K562 (cell line): Measurements from ENCODE around the gene LMX1B. TPM values are rescaled to one million over a fixed set of nuclear protein-coding genes. Genes with fewer than 3 reads are reported as not detected.

Source experiments
- ATAC-seq: fragments of 200-7000 bp; cut with Tn5 transposase; 3 replicates; pipeline ENCODE4 v1.9.1; 2020; ENCODE audit warnings: moderate library complexity
- BruUV-seq: library from RNA; stranded (reverse); fragments of 400-500 nt; replicated peaks from 2 replicates; lab custom pipeline; 2021; lab: Mats Ljungman, UMichigan
- CTCF ChIA-PET: fragments of 300-600 bp; formaldehyde crosslinking; extraction: SDS; loops from one replicate; lab custom pipeline; 2021; ENCODE audit warnings: low intra/inter-chr PET ratio; lab: Yijun Ruan, JAX
- POLR2A ChIA-PET: fragments of 300-600, 350-650 bp; sonication (Branson Sonifier 250); formaldehyde crosslinking; extraction: SDS; loops from one replicate; lab custom pipeline; 2021; ENCODE audit warnings: antibody characterized with exemption, inconsistent platforms; lab: Yijun Ruan, JAX
- DNase-seq, 4 experiments: peaks; one replicate each; pipeline versions ENCODE4 v3.0.0 to v3.0.0-alpha.2; 2011 to 2018; ENCODE audit warnings: low spot score in 3 of 4, mixed read lengths in 3 of 4; ENCODE audit errors: extremely low read depth in 1 of 4
- FAIRE-seq: peaks from 2 replicates; lab custom pipeline; 2011; peaks lifted over from hg19 to GRCh38; lab: Jason Lieb, UNC
- H2AFZ ChIP-seq: 2 replicates; pipeline ENCODE4 v1.6.0; 2011; ENCODE audit warnings: low read depth, low read length, control low read depth, inconsistent platforms
- H3K27ac ChIP-seq: fragments of 200-600 bp; 3 replicates; pipeline ENCODE4 v1.8.0; 2011; ENCODE audit warnings: low read depth, mild to moderate bottlenecking, control low read depth, inconsistent platforms, low read length, moderate library complexity, mixed read lengths; ENCODE audit errors: extremely low read depth
- H3K27me3 ChIP-seq, 2 experiments: fragments of 300-600 bp in 1 of 2; 2 replicates in 1 of 2; 3 replicates in 1 of 2; pipeline versions ENCODE4 v1.6.0 to v1.8.0; 2011; ENCODE audit warnings: inconsistent platforms in 2 of 2, low read length in 2 of 2, mild to moderate bottlenecking in 1 of 2, mixed read lengths in 1 of 2, moderate library complexity in 1 of 2; ENCODE audit not compliant: control insufficient read depth in 2 of 2, insufficient read depth in 2 of 2
- H3K36me3 ChIP-seq: fragments of 300-600 bp; 3 replicates; pipeline ENCODE4 v1.8.0; 2011; ENCODE audit warnings: mild to moderate bottlenecking, low read length, inconsistent platforms; ENCODE audit not compliant: control insufficient read depth, insufficient read depth
- H3K4me1 ChIP-seq, 2 experiments: fragments of 200-600 bp in 1 of 2; replicated peaks in 1 of 2; 2 replicates in 1 of 2; 3 replicates in 1 of 2; pipeline versions ENCODE4 v1.5.1 to v1.8.0; 2011; ENCODE audit warnings: inconsistent platforms in 2 of 2, low read length in 2 of 2, mild to moderate bottlenecking in 1 of 2, mixed read lengths in 1 of 2, moderate library complexity in 1 of 2; ENCODE audit not compliant: control insufficient read depth in 2 of 2, insufficient read depth in 2 of 2
- H3K4me2 ChIP-seq: 2 replicates; pipeline ENCODE4 v1.6.1; 2011; ENCODE audit warnings: low read length, control low read depth, inconsistent platforms, mixed read lengths; ENCODE audit not compliant: insufficient read depth
- H3K4me3 ChIP-seq: fragments of 200-600 bp; sonication (generic), shearing (Covaris generic); 2 replicates; pipeline ENCODE4 v1.5.1; 2016; ENCODE audit warnings: control low read depth, inconsistent platforms
- H3K79me2 ChIP-seq: fragments of 200-600 bp; 3 replicates; pipeline ENCODE4 v1.8.0; 2011; ENCODE audit warnings: low read length, inconsistent platforms; ENCODE audit not compliant: control insufficient read depth, insufficient read depth
- H3K9ac ChIP-seq, 2 experiments: 2 replicates each; pipeline versions ENCODE4 v1.6.0 to v1.6.1; 2011; ENCODE audit warnings: low read depth in 2 of 2, low read length in 2 of 2, control low read depth in 1 of 2, inconsistent platforms in 1 of 2, mild to moderate bottlenecking in 1 of 2, mixed read lengths in 1 of 2; ENCODE audit not compliant: insufficient read depth in 1 of 2
- H3K9me1 ChIP-seq: one replicate; pipeline ENCODE4 v1.6.0; 2011; ENCODE audit warnings: inconsistent platforms, mild to moderate bottlenecking, low read length, moderate library complexity; ENCODE audit not compliant: control insufficient read depth, insufficient read depth
- H3K9me3 ChIP-seq: replicated peaks from 2 replicates; pipeline ENCODE4 v1.5.1; 2011; ENCODE audit warnings: low read depth, low read length, inconsistent platforms; ENCODE audit not compliant: control insufficient read depth, insufficient read depth
- H4K20me1 ChIP-seq: replicated peaks from 2 replicates; pipeline ENCODE4 v1.6.1; 2011; ENCODE audit warnings: low read length, inconsistent platforms, mixed read lengths; ENCODE audit not compliant: control insufficient read depth, insufficient read depth
- HMGN3 ChIP-seq: IDR thresholded peaks from 2 replicates; pipeline ENCODE4 v1.6.1; 2011; ENCODE audit warnings: borderline replicate concordance, low read depth, mild to moderate bottlenecking, mixed read lengths, low read length; ENCODE audit not compliant: insufficient read length; ENCODE audit errors: extremely low read depth
- MEIS2 ChIP-seq: fragments of 450-650 bp; IDR thresholded peaks from 2 replicates; pipeline ENCODE4 v1.6.1; 2014; ENCODE audit warnings: mild to moderate bottlenecking; ENCODE audit not compliant: partially characterized antibody
- MTA1 ChIP-seq: fragments of 450-650 bp; IDR thresholded peaks from 2 replicates; pipeline ENCODE4 v1.6.1; 2017; ENCODE audit warnings: borderline replicate concordance
- SIN3B ChIP-seq: fragments of 450-650 bp; IDR thresholded peaks from 2 replicates; pipeline ENCODE4 v1.6.1; 2017; ENCODE audit warnings: low read depth, mild to moderate bottlenecking, moderate library complexity
- ZFP1 ChIP-seq: fragments of 450-650 bp; formaldehyde crosslinking; IDR thresholded peaks from 2 replicates; pipeline ENCODE4 v1.4.0; 2020; ENCODE audit warnings: mild to moderate bottlenecking, mixed read lengths
- WGBS: fragments of 100-300 bp; shearing (Covaris generic); methylation state at CpG from one replicate; pipeline ENCODE4 v1.1.6; 2016; ENCODE audit warnings: low coverage, mixed read lengths; ENCODE audit not compliant: insufficient coverage; ENCODE audit errors: missing lambda C conversion rate; 5-methylcytosine and 5-hydroxymethylcytosine counted together
- in situ Hi-C: fragments of 300-500 bp; cut with MboI; formaldehyde crosslinking; loops from 4 replicates; pipeline ENCODE4 v1.15.0; 2018; ENCODE audit warnings: inconsistent platforms, mixed read lengths
- intact Hi-C: fragments of 100-400 bp; cut with micrococcal nuclease; formaldehyde crosslinking; loops from 2 replicates; pipeline ENCODE4 v1.14.2; 2022
- polyA plus RNA-seq, 8 experiments: library from polyadenylated mRNA; depleted of rRNA in 4 of 8; stranded (reverse) in 5 of 8; unstranded in 3 of 8; fragments of >200 nt; fragmentation: Nextera tagmentation in 2 of 8; fragmentation: Illumina TruSeq in 1 of 8; extraction: Ambion mirVana in 2 of 8; extraction: Trizol in 1 of 8; gene quantifications; 2 replicates each; pipeline versions ENCODE4 v1.2.1 to v1.2.3, GENCODE V29; 2011 to 2014; ENCODE audit warnings: inconsistent platforms in 1 of 8, missing spikeins in 1 of 8
- total RNA-seq, 7 experiments: library from RNA; depleted of rRNA in 6 of 7; stranded (reverse); fragments of >200 nt in 6 of 7; fragmentation: Illumina TruSeq in 2 of 7; extraction: Trizol in 2 of 7; gene quantifications; 2 replicates each; pipeline versions ENCODE4 v1.2.1 to v1.2.3, GENCODE V29; 2011 to 2021; ENCODE audit warnings: low replicate concordance in 1 of 7
- TF ChIP-seq, protein P1 (sequence below): fragments of 250-450 bp; sonication (Bioruptor Pico); IDR thresholded peaks from 2 replicates; pipeline ENCODE4 v1.6.1; 2021; ENCODE audit warnings: mild to moderate bottlenecking
- TF ChIP-seq, protein P2 (sequence below): fragments of 250-450 bp; sonication (Bioruptor Pico); IDR thresholded peaks from 2 replicates; pipeline ENCODE4 v1.5.0; 2020; ENCODE audit warnings: mild to moderate bottlenecking, borderline replicate concordance
- TF ChIP-seq, protein P3 (sequence below): fragments of 450-650 bp; formaldehyde crosslinking; IDR thresholded peaks from 2 replicates; pipeline ENCODE4 v1.4.0; 2022; ENCODE audit warnings: missing genetic modification characterization
- TF ChIP-seq, protein P4 (sequence below): sonication (generic); formaldehyde crosslinking; IDR thresholded peaks from 2 replicates; pipeline ENCODE4 v1.8.0; 2022; ENCODE audit warnings: missing genetic modification reagents, mild to moderate bottlenecking, moderate library complexity, borderline replicate concordance

Gene LMX1B
- total and polyA plus RNA-seq, 9 of the 15 experiments (the other 6 are each of a cell fraction or from before 2014, with no cell fraction given), result not detected

DNA sequence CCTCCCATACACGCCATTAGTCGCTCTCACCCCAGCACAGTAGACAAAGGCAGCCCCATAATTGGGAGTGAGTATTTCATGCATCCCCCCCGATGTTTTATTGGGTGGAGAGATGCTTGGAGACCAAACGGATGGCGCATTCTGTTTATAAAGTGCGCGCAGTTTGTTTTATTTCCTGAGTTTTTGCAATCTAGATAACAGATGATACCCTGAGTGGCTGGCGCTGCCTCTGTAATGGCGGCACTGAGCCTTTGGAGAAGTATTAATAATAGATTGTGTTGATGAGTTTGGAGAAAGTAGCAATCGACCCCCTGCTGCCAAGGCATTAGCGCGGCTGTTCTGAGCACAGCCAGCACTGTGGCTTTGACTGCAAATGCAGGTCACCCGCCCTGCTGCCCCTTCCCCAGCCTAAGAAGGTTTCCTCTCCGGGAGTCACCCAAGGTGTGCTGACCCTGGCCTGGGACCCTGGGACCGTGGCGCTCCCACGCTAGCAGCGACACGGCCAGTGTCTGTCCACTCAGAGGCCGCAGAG lies 74.3 kb downstream of the LMX1B start:
- Histone ChIP-seq H3K79me2 (no peaks in the 10 kb centered on the region), H3K9me1 (no peaks in the 10 kb centered on the region), H4K20me1 (peaks cover 15% of the 10 kb centered on the region), H3K4me1 (peaks cover 0 to 20% of the 10 kb centered on the region in 2 experiments; a peak in 2 of 5 replicates), H3K27ac (no peak overlapping the region), H3K27me3 (peaks cover 37 to 70% of the 10 kb centered on the region in 2 experiments), H3K9ac (no peak overlapping the region), H3K36me3 (no peaks in the 10 kb centered on the region), H2AFZ (no peak overlapping the region), H3K4me2 (no peak overlapping the region), H3K4me3 (no peak overlapping the region), H3K9me3 (no peaks in the 10 kb centered on the region; the same call in 1 of the 2 replicates)
- intact Hi-C loops (no loop called here), in situ Hi-C loops (no loop called here)
- BruUV-seq, result no TSS peak
- ChIA-PET POLR2A (no interaction called here), CTCF (no interaction called here)
- ATAC-seq (no peak), FAIRE-seq (no peak), DNase-seq (no peak)
- 7% methylated on average over 20 of the region's 20 CpGs for WGBS
- TF ChIP-seq, protein P1, sequence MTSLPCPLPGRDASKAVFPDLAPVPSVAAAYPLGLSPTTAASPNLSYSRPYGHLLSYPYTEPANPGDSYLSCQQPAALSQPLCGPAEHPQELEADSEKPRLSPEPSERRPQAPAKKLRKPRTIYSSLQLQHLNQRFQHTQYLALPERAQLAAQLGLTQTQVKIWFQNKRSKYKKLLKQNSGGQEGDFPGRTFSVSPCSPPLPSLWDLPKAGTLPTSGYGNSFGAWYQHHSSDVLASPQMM (CRISPR knock-in tag), result no peak
- TF ChIP-seq MTA1 (no peak), HMGN3 (no peak), MEIS2 (no peak), ZFP1 (no peak), SIN3B (no peak)
- TF ChIP-seq, protein P2, sequence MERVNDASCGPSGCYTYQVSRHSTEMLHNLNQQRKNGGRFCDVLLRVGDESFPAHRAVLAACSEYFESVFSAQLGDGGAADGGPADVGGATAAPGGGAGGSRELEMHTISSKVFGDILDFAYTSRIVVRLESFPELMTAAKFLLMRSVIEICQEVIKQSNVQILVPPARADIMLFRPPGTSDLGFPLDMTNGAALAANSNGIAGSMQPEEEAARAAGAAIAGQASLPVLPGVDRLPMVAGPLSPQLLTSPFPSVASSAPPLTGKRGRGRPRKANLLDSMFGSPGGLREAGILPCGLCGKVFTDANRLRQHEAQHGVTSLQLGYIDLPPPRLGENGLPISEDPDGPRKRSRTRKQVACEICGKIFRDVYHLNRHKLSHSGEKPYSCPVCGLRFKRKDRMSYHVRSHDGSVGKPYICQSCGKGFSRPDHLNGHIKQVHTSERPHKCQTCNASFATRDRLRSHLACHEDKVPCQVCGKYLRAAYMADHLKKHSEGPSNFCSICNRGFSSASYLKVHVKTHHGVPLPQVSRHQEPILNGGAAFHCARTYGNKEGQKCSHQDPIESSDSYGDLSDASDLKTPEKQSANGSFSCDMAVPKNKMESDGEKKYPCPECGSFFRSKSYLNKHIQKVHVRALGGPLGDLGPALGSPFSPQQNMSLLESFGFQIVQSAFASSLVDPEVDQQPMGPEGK (CRISPR knock-in tag), result no peak
- TF ChIP-seq, protein P3, sequence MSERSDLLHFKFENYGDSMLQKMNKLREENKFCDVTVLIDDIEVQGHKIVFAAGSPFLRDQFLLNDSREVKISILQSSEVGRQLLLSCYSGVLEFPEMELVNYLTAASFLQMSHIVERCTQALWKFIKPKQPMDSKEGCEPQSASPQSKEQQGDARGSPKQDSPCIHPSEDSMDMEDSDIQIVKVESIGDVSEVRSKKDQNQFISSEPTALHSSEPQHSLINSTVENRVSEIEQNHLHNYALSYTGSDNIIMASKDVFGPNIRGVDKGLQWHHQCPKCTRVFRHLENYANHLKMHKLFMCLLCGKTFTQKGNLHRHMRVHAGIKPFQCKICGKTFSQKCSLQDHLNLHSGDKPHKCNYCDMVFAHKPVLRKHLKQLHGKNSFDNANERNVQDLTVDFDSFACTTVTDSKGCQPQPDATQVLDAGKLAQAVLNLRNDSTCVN (CRISPR knock-in tag), result no peak
- TF ChIP-seq, protein P4, sequence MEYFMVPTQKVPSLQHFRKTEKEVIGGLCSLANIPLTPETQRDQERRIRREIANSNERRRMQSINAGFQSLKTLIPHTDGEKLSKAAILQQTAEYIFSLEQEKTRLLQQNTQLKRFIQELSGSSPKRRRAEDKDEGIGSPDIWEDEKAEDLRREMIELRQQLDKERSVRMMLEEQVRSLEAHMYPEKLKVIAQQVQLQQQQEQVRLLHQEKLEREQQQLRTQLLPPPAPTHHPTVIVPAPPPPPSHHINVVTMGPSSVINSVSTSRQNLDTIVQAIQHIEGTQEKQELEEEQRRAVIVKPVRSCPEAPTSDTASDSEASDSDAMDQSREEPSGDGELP (CRISPR knock-in tag), result no peak
